ENCODE results near the gene KCNIP4.
"Not testable (repeated sequence)": the region's sequence is repeated elsewhere in the genome, so short reads cannot be mapped to it uniquely, and the experiment has no call there.

The KCNIP4 gene

DNA sequence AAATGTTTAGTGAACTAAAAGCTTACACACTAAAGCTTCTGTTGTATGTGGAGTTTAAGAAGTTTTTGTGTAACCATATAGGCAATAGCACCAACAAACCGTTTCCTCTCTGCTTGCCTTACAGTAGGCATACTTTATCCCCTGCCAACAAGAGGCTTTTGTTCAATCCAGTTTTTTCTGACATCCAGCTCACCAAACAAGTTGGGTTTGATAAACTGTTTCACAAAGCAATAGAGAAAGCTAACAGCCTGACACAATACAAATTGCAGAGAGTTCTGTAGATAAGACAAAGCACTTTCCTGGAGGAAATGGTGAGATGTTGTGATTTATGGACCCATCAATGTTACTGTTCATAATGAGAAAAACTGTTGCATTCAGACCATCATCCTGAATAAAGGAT lies 1194.5 kb downstream of the KCNIP4 start:
- no peak for DNase-seq (ENCODE audit: low read depth in 2 of 2)

DNA sequence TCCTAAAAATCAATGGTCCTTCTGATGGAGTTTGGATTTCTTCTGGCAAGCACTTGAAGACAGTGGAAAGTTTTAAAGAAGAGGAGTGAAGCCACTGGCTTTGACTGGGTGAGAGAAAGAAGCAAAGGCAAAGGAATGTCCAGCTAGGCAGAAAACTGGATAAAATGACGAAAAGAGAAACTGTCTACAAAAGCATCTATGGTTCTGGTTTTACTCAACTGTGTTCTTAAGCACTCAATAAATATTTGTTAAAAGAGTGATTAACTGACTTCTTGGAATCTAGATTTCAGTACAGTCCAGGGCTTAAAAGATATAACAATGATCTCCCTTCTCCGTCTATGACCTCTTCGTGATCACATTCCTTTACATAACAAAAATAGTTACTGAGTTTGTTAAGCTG lies 1195.9 kb downstream of the KCNIP4 start:
- no peak for DNase-seq (ENCODE audit: low read depth in 2 of 2)

DNA sequence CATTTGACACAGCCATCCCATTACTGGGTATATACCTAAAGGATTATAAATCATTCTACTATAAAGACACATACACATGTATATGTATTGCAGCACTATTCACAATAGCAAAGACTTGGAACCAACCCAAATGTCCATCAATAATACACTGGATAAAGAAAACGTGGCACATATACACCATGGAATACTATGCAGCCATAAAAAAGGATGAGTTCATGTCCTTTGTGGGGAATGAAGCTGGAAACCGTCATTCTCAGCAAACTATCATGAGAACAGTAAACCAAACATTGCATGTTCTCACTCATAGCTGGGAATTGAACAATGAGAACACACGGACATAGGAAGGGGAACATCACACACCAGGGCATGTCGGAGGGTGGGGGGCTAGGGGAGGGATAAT lies 1202.6 kb downstream of the KCNIP4 start:
- DNase-seq (ENCODE audit: low read depth in 2 of 2) = not testable (repeated sequence)

DNA sequence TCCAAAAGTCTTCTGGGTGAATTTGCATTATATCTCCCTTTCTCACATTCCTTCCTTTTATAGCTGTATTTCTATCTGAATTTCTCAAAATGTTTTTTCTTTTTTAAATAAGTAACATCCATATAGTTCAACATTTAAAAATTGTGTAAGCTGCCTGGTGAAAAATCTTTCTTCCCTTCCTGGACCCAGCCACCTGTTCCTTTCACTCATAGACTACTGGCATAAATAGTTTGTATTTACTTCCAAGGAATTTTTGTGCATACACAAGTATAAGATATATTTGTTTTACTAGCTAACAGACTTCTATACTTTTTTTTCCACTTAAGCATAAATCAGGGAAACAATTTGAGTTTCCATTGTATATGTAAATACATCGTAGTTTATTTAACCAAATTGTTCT lies 1212.6 kb downstream of the KCNIP4 start:
- DNase-seq (ENCODE audit: low read depth in 2 of 2) = no peak

DNA sequence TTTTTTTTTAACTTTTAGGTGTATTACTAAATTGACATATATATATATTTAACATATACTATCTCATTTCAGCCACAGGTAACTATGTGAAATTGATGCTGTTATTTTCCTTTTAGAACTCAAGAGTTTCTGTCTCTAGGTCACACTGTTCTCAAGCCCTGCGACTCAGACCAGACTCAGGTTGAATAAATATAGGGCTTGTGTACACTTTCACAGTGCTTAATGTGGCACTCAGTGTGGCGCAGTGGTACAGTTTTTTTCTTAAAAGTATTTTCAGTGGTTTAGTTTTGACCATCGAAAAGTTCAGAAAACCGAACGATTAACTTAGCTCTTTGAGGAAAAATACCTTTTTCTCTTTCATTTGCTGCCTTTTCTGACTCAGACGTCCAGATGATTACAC lies 1223.7 kb downstream of the KCNIP4 start:
- DNase-seq (ENCODE audit: low read depth in 2 of 2) = no peak

DNA sequence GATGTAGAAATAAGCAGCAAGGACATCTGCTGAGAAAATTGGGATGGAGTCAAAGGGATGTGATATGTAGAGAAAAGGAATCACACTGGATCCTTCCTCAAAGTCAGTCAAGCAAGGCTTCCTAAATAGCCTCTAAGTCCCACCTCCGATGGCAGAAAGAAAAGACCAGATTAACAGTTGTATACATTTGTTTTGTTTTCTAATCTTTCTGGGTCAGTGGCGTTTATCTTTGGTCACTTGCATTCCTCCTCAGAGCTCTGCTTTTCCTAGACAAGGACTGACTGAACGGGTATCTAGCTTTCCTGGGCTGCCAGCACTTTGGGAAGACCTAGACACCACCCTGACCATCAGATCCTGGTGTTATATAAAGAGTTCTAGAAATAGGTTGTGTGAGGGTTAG lies 1225.1 kb downstream of the KCNIP4 start:
- no peak for DNase-seq (ENCODE audit: low read depth in 2 of 2)

DNA sequence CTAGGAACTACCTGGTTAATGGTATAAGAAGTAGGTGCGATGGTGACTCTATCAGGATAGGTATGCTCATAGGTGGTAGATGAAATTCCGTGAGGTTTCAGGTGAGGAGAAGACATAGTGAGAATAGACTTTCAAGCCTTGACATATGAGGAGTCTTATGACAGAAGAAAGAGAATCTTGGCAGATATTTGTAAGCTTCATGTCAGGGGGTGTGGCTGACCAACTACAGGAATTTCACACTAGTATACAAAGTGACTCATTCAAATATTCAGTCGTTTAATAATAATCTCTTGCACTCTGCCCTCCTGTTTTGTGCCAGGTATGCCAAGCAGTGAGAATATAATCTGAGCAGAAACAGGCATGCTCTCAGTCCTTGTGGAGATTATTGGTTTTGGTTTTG lies 1225.6 kb downstream of the KCNIP4 start:
- no peak for DNase-seq (ENCODE audit: low read depth in 2 of 2)

DNA sequence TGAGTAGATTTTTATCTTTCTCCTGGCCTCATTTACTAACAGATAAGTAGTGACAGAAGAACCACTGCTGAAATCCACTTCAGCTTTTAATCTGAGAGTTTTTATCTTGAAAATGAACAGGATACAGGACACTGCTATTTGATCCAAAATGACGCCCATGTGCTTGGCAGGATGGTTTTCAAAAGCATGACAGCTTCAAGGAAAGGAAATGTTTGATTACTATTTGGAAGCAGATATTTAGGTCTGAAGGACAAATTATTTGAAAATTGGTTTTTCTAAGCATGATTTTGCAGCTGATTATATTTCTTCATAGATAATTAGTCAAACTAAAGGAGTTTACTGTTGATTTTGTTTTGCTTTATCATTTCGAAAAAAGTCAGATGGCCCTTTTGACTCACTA lies 1237.2 kb downstream of the KCNIP4 start:
- DNase-seq (ENCODE audit: low read depth in 2 of 2) = no peak

DNA sequence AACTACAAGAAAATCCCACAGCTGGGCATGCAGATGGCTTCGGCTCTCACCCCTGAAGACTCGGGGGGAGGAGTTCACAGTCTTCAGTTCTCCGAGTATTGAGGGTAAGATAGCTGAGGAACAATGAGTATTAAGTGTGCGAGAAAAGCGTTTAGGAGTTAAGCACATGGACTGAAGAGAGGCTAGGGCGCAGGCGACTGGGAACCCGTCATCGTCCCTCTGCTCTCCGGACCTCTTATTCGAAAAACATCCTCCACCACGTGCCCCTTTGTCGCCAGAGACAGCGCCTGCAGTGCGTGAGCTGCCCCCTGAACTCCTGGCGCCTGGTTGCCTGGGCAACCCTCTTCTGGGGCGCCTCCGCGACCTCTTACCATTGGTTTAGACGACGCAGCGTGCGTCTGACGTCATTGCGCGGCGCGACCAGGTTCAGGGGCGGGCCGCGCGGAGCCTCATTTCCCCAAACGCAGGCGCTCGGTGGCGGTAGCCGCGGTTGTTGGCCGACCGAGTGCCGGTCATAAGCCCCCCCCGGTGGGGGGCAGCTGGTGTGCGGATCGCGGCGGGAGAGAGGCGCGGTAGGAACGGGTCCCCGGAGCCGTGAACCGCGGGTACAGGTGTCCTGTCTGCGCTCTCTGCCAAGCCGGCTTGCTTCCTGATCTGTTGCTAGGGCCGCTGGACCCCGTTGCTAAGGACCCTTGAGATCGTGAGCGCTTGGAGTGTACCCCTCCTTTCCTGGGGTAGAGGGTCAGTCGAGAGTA lies 1248.4 kb downstream of the KCNIP4 start, which contains the start of gene PACRGL:
Gene PACRGL (plus strand): TSS at position 452 of the 755 bp plus-strand sequence. CDS start 4,024 bp downstream, outside the sequence.
- DNase-seq (ENCODE audit: low read depth in 2 of 2) = peak; percentile 75 to 79

DNA sequence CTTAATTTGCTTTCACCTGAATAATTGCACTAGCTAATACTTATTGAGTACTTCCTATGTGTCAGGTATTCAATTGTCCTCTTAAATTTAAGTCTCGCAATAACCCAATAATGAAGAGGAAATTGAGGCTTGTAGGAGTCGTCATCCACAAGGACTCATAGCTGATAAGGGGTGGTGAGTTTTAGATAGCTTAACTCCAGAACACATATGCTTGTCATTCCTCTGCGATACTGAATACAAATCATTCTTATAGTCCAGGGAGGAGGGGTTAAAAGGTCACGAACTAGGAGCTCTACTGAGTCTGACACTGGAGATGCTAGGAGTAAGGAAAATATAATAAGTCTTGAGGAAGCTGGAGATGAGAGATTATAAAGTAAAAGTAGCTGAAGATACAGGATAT lies 1249.8 kb downstream of the KCNIP4 start:
- DNase-seq (ENCODE audit: low read depth in 2 of 2) = no peak

DNA sequence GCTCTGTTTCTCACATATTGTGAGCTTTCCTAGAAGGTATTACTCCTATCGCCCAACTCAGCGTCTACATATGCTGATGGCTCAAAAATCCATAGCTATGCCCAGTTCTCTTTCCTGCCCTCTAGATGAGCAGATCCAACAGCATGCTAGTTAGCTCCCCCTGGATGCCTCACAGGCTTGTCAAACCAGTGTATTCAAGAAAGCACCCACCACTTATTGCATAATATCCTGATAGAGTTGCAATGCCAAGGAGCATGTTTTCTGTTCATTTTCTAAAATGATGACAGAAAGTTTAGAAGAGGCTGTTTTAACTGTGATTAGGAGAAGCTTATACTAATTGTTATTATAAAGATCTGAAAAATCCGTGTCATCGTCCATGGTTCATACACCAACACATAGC lies 1250.2 kb downstream of the KCNIP4 start:
- no peak for DNase-seq (ENCODE audit: low read depth in 2 of 2)

DNA sequence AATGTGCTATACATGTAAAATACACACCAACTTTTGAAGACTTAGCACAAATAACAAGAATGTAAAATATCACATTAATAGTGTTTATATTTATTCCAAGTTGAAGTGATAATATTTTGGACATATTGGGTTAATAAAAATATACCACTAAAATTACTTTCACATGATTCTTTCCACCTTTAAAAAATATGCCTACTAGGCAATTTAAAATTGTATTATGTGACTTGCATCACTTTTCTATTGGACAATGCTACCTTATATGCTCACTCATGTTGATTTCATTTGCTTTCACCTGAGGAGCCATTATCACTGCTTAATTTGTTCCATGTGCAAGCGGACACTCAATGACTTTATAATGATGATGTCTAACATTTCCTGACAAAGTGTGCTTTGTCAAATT lies 1251.8 kb downstream of the KCNIP4 start:
- DNase-seq (ENCODE audit: low read depth in 2 of 2) = no peak

DNA sequence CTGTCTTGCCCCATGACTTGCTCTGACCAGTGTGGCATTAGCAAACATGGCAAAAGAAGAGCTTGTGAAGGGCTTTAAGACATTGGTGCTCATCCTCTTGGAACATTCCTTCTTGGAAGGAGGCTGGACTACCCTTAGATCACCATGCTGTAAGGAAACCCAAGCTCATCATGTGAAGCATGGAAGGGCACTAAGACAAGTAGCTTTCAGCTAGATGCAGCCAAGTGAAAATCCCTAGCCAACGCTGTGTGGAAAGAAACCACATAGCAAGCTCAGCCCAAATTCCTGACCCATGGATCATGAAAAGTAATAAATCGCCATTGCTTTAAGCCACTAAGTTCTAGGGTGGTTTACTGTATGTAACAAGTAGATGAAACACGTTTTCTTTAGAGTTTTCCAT lies 1260.7 kb downstream of the KCNIP4 start:
- DNase-seq (ENCODE audit: low read depth in 2 of 2) = peak; percentile 44 to 54

DNA sequence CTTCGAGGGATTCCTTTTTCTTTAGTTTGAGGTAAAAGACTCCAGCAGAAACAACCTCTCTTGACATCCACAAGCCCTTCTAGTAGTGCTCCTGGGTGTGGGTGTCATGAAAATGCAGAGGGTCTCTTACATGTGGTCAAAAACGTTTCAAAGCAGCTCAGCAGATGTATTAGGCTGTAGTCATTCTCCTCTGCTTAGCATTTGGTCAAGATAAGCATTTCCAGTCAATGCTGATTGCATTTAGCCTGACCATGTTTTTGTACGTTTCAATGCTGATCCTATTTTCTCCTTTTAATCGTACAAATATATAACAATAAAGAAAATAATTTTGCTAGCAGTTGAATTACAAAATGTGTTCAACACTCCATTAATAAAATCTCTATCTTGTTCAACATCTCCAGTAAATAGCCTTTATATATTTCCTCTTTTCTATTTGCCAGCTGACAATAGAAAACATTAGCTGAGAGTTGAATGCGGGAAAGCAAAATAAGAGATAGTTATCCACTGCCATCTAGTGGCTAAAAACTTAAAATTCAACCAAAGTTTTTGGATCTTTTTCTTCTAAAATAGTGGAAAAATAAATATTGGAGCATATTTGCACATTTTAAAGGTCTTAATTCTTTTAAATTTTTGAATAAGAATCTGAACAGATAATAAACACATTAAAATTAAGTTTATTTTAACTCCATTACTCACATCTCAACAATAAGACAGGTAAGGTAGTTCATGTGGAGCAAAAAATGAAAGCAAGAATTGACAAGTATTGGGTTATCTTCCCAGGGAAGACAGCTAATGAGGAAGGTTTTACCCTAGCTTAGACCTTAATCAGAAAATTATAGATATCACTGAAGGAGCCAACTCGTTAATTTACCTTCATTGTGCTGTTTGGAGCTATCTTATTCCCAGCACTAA lies 1263.5 kb downstream of the KCNIP4 start:
- DNase-seq (ENCODE audit: low read depth in 2 of 2) = no peak

DNA sequence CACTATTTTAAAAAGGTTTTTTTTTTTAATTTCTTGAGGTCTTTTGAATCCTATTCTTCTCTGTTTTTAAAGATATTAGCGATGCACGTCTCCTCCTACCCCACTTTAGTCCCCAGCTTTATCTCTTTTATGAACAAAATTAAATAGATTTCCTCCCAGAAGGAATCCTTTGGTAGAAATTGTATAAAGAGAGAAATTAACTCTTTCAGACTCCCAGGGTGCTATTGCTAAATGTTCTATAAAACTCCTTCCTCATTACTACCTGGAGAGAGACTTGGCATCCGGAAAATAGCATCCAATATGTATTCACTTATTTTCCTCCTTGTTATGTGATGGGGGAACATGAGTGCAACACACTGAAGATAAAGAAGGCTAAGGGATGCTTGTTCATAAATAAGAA lies 1264.8 kb downstream of the KCNIP4 start:
- DNase-seq (ENCODE audit: low read depth in 2 of 2) = no peak

DNA sequence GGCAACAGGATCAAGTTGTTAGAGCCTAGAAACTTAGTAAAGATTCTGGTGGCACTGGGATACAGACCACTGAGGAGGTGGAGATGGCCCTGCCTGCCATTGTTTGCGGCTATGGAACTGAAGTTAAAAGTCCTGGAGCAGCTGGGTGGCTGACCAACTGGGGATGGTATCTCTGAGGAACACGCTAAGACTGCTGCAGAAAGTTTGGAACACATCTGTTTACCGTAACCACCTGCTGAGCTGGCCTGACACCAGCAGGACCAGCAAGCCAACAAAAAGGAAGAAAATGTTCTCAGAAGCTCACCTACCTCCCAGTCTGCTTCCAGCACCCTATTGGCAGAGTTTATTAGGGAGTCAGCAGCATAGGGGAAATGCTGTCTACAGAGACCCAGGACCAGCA lies 1265.7 kb downstream of the KCNIP4 start:
- no peak for DNase-seq (ENCODE audit: low read depth in 2 of 2)

DNA sequence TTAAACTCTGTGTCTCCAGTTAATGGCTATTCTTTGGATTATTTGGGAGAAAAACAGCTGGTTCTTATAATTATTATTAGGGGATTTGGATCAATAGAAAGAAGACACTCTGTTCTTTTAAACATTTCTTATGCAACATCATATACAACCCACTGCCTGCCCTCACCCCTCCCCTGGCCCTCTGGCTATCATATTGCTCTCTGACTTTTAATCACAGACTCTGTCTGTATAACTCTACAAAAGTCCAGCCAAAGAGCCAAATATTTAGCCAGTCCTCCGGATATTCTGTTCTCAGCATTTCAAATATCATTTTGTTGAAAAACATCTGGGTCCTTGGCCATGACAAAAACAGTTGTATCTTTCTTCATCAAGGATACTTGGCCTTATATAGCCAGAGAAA lies 1267.3 kb downstream of the KCNIP4 start:
- DNase-seq (ENCODE audit: low read depth in 2 of 2) = no peak

DNA sequence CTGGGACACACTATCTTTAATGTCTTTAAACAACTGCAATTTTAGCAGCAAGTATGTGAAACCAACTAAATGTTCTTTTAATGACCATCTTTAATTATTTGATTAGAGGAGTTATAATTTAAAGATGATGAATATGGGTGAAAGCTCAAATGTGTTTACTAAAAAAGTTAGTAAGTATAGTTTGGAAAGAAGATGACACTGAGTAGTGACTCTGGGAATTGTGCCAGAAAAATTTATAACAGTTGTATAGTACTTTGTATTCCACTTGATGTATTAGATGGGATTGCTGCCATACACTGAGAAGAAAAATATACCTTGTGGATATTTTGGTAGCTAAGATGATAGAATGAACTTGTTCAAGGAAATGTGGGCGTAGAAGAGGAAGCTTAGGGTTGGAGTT lies 1267.8 kb downstream of the KCNIP4 start:
- DNase-seq (ENCODE audit: low read depth in 2 of 2) = no peak

DNA sequence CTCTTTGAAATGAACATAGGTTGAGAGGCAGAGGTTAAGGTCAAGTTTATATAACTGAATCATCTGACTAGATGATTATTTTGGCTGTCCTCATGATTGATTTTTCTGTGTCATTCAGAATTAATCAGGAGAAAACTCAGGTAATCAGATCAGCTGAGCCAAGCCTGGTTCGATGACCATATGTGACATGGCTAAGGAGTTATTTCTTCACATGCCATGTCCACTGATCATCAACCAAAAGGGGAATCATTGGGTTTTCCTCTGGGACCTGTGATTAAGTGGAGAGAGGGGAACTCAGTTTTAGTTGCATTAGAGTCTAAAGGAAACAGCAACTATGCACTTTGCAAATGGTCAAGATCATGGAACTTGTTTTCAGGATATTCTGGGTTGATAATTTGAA lies 1268.6 kb downstream of the KCNIP4 start:
- no peak for DNase-seq (ENCODE audit: low read depth in 2 of 2)
